Measurements from ENCODE around the gene PARP15.

DNA sequence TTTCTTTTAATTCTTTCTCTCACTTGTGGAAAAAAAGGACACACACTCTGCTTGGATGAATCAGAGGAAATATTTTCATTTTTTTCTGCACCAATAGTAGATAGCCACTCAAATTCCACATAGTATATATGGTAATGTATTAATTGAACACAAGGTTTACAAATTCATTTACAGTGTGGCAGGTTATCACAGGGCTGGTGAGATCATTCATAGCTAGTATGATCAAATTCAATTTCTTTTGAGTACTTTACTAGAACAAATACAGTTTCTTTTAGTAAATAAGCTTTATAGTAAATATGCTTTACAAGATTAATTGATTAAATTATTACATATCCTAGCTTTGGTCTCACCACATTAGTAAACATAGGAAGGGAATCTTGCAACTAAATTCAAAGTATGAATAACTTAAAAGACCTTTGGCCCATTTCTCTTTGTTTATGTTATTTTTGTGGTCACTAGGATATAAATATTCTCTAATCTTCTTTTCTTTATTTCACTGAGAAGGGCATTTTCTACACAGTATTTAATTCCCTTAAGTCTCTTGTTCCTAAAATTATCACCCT is 63.1 kb downstream of the PARP15 start:
- TF ChIP-seq POLR2A (IDR thresholded peaks at IDR 0.05; ENCODE audit: low read length) (no peak), GATA1 (IDR thresholded peaks at IDR 0.05; ENCODE audit: low read depth, low read length) (no peak)

Measured in erythroblast (primary cell).